Heart right ventricle (tissue), 16 donors: Measurements from ENCODE around the gene MYO5C. TPM values are rescaled to one million over a fixed set of nuclear protein-coding genes. Genes with fewer than 3 reads are reported as not detected.
A peak's percentile ranks its signal among the peaks of the same experiment; 100 is the strongest.

ENCODE experiments used
- ATAC-seq, 8 donors: fragments of 200-7000 bp; cut with Tn5 transposase; one replicate each; pipeline ENCODE4 v1.9.1; 2020; ENCODE audit warnings: mild to moderate bottlenecking in 8 of 8, moderate library complexity in 8 of 8, moderate number of reproducible peaks in 1 of 8
- DNase-seq, 2 donors: peaks; one replicate each; pipeline ENCODE4 v3.0.0-alpha.2; 2020
- H3K27ac ChIP-seq, 10 donors: fragments of 200-600 bp; sonication (generic) in 2 of 10; one replicate each; pipeline versions ENCODE4 v1.5.0 to v1.8.0; 2020 to 2022; ENCODE audit warnings: mild to moderate bottlenecking in 3 of 10
- H3K27me3 ChIP-seq, 7 donors: fragments of 200-600 bp; one replicate each; pipeline ENCODE4 v1.8.0; 2021 to 2022; ENCODE audit warnings: mild to moderate bottlenecking in 2 of 7
- H3K36me3 ChIP-seq, 9 donors: fragments of 200-600 bp; sonication (generic) in 1 of 9; one replicate each; pipeline versions ENCODE4 v1.5.0 to v1.8.0; 2020 to 2022; ENCODE audit warnings: mild to moderate bottlenecking in 2 of 9
- H3K4me1 ChIP-seq, 9 donors: fragments of 200-600 bp; sonication (generic) in 1 of 9; one replicate each; pipeline versions ENCODE4 v1.5.0 to v1.8.0; 2020 to 2022; ENCODE audit warnings: mild to moderate bottlenecking in 4 of 9
- H3K4me3 ChIP-seq, 10 donors: fragments of 200-600 bp; sonication (generic) in 2 of 10; one replicate each; pipeline versions ENCODE4 v1.5.0 to v1.8.0; 2020 to 2022; ENCODE audit warnings: mild to moderate bottlenecking in 7 of 10, moderate library complexity in 2 of 10
- H3K9me3 ChIP-seq, 11 donors: fragments of 200-600 bp in 10 of 11; sonication (generic) in 2 of 11; one replicate each; pipeline versions ENCODE4 v1.5.0 to v1.8.0; 2013 to 2022; ENCODE audit warnings: mild to moderate bottlenecking in 2 of 11, control low read depth in 1 of 11, moderate library complexity in 1 of 11
- CTCF ChIP-seq, 9 donors: fragments of 200-600 bp; sonication (generic) in 2 of 9; IDR thresholded peaks; one replicate each; pipeline versions ENCODE4 v1.5.0 to v1.8.0; 2021 to 2022; ENCODE audit warnings: antibody characterized with exemption in 9 of 9, mild to moderate bottlenecking in 5 of 9, moderate library complexity in 1 of 9
- WGBS, 2 donors: extraction: QIAGEN DNeasy Blood & Tissue Kit; methylation state at CpG; one replicate each; pipeline ENCODE4 v1.1.7; 2013; ENCODE audit warnings: inconsistent platforms in 1 of 2; 5-methylcytosine and 5-hydroxymethylcytosine counted together
- intact Hi-C, 10 donors: fragments of 100-400 bp; cut with DNase I; formaldehyde crosslinking; loops; one replicate each; pipeline versions ENCODE4 v1.11.1 to v1.14.2; 2022
- polyA plus RNA-seq, 2 donors: library from polyadenylated mRNA; stranded (reverse); fragments of 200-250 nt; gene quantifications; one replicate each; pipeline ENCODE4 v1.2.3, GENCODE V29; 2013
- total RNA-seq, 10 donors: library from RNA; stranded (reverse); fragmentation: NEBNext Ultra II Directional in 3 of 10; extraction: Animal tissue kit (Norgen Biotek cat#: 25700) in 3 of 10; gene quantifications; one replicate each; pipeline versions ENCODE4 v1.2.1 to v1.2.4, GENCODE V29; 2021 to 2023
- donor health status: Arrhythmogenic right ventricular cardiomyopathy.
- donor health status: ischemic (EF 13 %, LVEDD 7.1; RV severe dilation, severe dysfunction).
- donor health status: healthy with polysubstance abuse.
- donor health status: DM: no; HTN: yes; CAD: no.
- donor health status: DM: no; HTN: no; CAD: no.
- donor health status: ischemic (EF 25% LVEDD 6.9; RV normal size, moderate dysfunction).
- donor health status: ischemic (EF 25% LVEDD 5.7; RV mildly dilated, moderate dysfunction).
- donor health status: healthy.
- donor health status: DM: yes; HTN: yes; CAD: no.
- donor health status: Ischemic cardiomyopathy.
- donor health status: ischemic (EF 35%, LVEDD 5.7; RV mildly dilated, moderate dysfunction).
- donor health status: nonischemic (EF 11% LVEDD 7.7; RV severe dilation, severe dysfunction).
- donor health status: DM: yes; HTN: yes; CAD: no.
- donor health status: PGD.
- donor health status: ischemic (EF 29% LVEDD 5.4; RV normal size, mild dysfunction).
- donor health status: nonischemic (EF 23%, LVEDD 6.1; RV moderate dilation, normal function).

MYO5C gene
- total and polyA plus RNA-seq, 12 donors, result 0.75 to 3.5 (median 2.1) TPM

- no peaks in the 10 kb centered on the region for H3K27me3 ChIP-seq
- DNase-seq, result no peak
- WGBS, 2 donors, result 67 to 75% methylated on average over 2 of the region's 2 CpGs
- peaks cover 0 to 23% (median 0%) of the 10 kb centered on the region in 9 donors for H3K36me3 ChIP-seq
- no peak overlapping the region for H3K4me3 ChIP-seq
- TF ChIP-seq CTCF (IDR thresholded peaks at IDR 0.05), result no peak
- H3K27ac ChIP-seq, result no peak overlapping the region
- ATAC-seq, result peak in 1 of 8 donors; percentile 75
- intact Hi-C loops, result no loop called here
- H3K4me1 ChIP-seq, result peaks cover 0 to 4% (median 0%) of the 10 kb centered on the region in 9 donors
- H3K9me3 ChIP-seq, result no peaks in the 10 kb centered on the region
Measured at GRCh38 chr15:52206446-52206845, 89.2 kb downstream of the MYO5C start.

GRCh38 chr15:52204657-52205056, 90.9 kb downstream of the MYO5C start:
- no peak for ATAC-seq

GRCh38 chr15:52200831-52201365, 94.7 kb downstream of the MYO5C start:
- Histone ChIP-seq H3K36me3 (peaks cover 0 to 28% (median 0%) of the 10 kb centered on the region in 9 donors), H3K27me3 (no peaks in the 10 kb centered on the region)
- 73 to 91% methylated on average over 1 of the region's 1 CpG for WGBS, 2 donors

More at GRCh38 chr15:52204657-52205056, 90.9 kb downstream of the MYO5C start:
- no peak for TF ChIP-seq CTCF (IDR thresholded peaks at IDR 0.05)
- Histone ChIP-seq H3K36me3 (peaks cover 0 to 22% (median 0%) of the 10 kb centered on the region in 9 donors), H3K4me3 (no peak overlapping the region), H3K4me1 (peaks cover 0 to 10% (median 0%) of the 10 kb centered on the region in 9 donors), H3K27me3 (no peaks in the 10 kb centered on the region), H3K9me3 (no peaks in the 10 kb centered on the region), H3K27ac (no peak overlapping the region)
- no peak for DNase-seq
- 97% methylated on average over 20 of the region's 20 CpGs for WGBS, 2 donors
- intact Hi-C loops, result no loop called here

GRCh38 chr15:52199271-52199670, 96.3 kb downstream of the MYO5C start:
- WGBS, 2 donors, result 96 to 98% methylated on average over 2 of the region's 2 CpGs
- Histone ChIP-seq H3K27ac (no peak overlapping the region), H3K36me3 (peaks cover 0 to 18% (median 0%) of the 10 kb centered on the region in 9 donors), H3K9me3 (no peaks in the 10 kb centered on the region), H3K27me3 (no peaks in the 10 kb centered on the region), H3K4me3 (no peak overlapping the region), H3K4me1 (peaks cover 0 to 6% (median 0%) of the 10 kb centered on the region in 9 donors)
- no peak for TF ChIP-seq CTCF (IDR thresholded peaks at IDR 0.05)
- intact Hi-C loops, result no loop called here
- ATAC-seq, result no peak
- DNase-seq, result no peak

More at GRCh38 chr15:52200831-52201365, 94.7 kb downstream of the MYO5C start:
- peaks cover 0 to 6% (median 0%) of the 10 kb centered on the region in 9 donors for H3K4me1 ChIP-seq
- H3K9me3 ChIP-seq, result no peaks in the 10 kb centered on the region
- ATAC-seq (no peak), DNase-seq (no peak)
- no peak overlapping the region for H3K27ac ChIP-seq
- TF ChIP-seq CTCF (IDR thresholded peaks at IDR 0.05), result no peak
- no peak overlapping the region for H3K4me3 ChIP-seq
- intact Hi-C loops, result no loop called here
